CMK (cell line): ENCODE data around the gene ALPI.

Source experiments
- DNase-seq: peaks from one replicate; pipeline ENCODE4 v3.0.0-alpha.2; 2010; ENCODE audit warnings: low read depth

The ALPI gene

GRCh38 chr2:232501794-232502390 lies 45.9 kb downstream of the ALPI start:
- no peak for DNase-seq

DNA sequence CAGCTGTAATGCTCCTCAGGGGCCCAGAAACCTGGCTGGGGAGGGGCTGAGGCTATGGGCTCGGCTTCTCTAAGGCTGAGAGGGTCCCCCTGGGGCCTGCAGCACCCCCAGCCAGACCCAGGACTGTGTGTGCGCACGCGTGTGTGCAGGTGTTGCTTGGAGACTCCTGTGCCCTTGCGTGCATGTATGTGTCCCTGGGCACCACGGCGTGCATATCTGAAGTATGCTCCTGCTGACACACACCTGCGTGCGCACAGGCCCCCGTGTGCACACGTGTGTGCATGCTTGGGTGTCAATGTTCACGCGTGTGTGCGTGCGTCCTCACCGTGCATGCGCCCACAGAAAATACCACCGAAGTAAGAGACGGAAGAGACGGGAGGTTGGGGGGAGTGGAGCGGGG lies 46.6 kb downstream of the ALPI start:
- DNase-seq: no peak

DNA sequence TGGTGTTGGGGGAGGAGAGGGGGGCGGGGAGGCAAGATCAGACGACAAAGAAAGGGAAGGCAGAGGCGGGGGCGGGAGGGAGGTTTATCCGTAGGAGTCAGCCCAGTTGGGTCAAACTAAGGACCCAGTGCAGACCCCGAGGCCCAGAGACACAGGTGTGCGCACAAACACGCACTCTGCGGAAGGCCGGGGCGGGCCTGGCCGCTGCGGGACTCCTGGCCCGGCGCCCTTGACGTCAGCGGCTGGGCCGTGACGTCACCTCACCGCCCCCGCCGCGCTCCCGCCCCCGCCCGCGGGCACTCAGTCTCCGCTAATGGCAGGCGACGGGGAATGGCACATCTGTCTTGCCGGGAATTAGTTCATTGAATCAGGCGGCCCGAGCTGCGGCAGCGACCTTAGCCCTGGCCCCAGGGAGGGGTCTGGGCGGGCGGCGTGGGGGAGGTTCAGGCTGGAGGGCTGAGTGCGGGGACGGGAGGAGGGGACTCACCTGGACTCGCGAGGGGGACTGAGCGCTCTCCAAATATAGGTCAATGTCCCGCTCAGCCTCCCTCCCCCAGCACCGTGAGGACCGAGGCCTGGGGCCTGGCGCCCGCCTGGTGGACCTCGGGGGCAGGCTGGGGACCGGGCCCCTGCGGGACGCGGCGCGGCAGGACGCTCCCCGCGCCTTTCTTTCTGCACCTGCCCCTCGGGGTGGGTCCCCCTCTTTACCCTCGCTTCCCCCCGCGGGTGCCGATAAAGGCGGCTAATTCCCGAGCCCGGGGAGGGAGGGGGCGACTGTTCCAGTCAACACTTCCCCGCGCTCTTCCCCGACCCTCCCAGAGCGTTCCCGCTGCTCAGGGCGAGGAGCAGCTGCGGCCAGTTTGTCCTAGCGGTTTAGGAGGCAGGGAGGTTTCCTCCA lies 47.2 kb downstream of the ALPI start:
- DNase-seq: no peak

DNA sequence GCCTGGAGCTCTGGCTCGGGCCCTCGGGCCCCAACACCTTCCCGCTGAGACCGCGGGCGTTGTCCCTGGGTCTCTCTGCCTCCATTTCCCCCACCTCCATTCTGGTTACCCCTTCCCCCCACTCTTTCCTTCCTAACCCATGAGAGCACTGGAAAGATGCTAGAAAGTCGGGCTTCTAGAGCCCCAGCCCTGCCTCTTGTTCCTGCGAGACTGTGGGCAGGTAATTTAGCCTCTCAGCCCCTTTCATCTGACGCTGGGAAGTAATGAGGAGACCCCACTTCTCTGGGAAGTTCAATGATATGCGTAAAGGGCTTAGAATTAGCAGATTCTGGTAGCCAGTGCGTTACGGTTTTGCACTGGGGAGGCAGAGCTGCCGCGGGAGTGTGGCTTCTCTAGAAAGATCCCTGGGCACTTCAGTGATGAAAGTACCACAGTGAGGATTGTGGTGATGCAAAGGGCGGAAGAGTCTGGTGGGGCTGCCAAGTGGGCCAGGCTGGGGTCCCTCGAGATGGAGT lies 47.9 kb downstream of the ALPI start:
- DNase-seq: no peak

DNA sequence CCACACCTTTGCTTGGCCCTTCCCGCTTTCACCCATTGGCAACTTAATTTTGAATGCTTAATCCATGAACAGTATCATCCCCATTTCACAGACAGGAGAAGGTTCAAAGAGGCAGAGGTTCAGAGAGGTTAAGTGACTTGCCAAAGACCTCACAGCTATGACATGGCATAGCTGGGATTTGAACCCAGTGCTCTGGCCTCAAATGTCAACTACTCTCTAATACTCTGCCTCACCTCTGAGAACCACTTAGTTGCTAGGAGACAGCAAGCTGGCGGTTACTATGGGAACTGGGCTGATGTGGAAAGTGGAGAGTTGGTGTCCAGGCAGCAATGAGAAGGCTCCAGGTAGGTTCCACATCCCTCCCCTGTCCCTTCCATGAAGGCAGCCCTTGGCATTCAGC lies 48.5 kb downstream of the ALPI start:
- no peak for DNase-seq

- no peak for DNase-seq
Measured at GRCh38 chr2:232505856-232506255, 49.9 kb downstream of the ALPI start.

GRCh38 chr2:232506709-232507108 lies 50.8 kb downstream of the ALPI start:
- DNase-seq: no peak

- DNase-seq: no peak
Measured at GRCh38 chr2:232508251-232508650, 52.3 kb downstream of the ALPI start.
